HCT116 (cell line): ENCODE data around the gene PLAGL1.
"Not testable (repeated sequence)": the region's sequence is repeated elsewhere in the genome, so short reads cannot be mapped to it uniquely, and the experiment has no call there.

Source experiments
- EGR1 ChIP-seq: IDR thresholded peaks from 2 replicates; pipeline ENCODE4 v1.6.1; 2012; ENCODE audit warnings: low read depth
- EZH2 ChIP-seq: fragments of 200-600 bp; sonication (generic); IDR thresholded peaks from 2 replicates; pipeline ENCODE4 v1.6.1; 2017; ENCODE audit warnings: antibody characterized with exemption, mixed run types
- EZH2phosphoT487 ChIP-seq: fragments of 200-600 bp; IDR thresholded peaks from 2 replicates; pipeline ENCODE4 v1.6.1; 2018; ENCODE audit warnings: antibody characterized with exemption, borderline replicate concordance
- FOSL1 ChIP-seq: IDR thresholded peaks from 2 replicates; pipeline ENCODE4 v1.6.1; 2012; ENCODE audit warnings: low read depth
- POLR2A ChIP-seq: IDR thresholded peaks from 2 replicates; pipeline ENCODE4 v1.7.0; 2011; ENCODE audit warnings: borderline replicate concordance; ENCODE audit not compliant: insufficient read depth, insufficient read length; ENCODE audit errors: extremely low read depth
- POLR2AphosphoS5 ChIP-seq: IDR thresholded peaks from 2 replicates; pipeline ENCODE4 v1.6.1; 2011; ENCODE audit warnings: mild to moderate bottlenecking, low read depth, low read length, moderate library complexity
- RAD21 ChIP-seq: IDR thresholded peaks from 2 replicates; pipeline ENCODE4 v1.6.1; 2012; ENCODE audit warnings: low read depth, mild to moderate bottlenecking
- SP1 ChIP-seq: IDR thresholded peaks from 2 replicates; pipeline ENCODE4 v1.6.1; 2012; ENCODE audit warnings: low read depth
- YY1 ChIP-seq: IDR thresholded peaks from 2 replicates; pipeline ENCODE4 v1.6.1; 2011; ENCODE audit warnings: low read length, low read depth, moderate library complexity, mild to moderate bottlenecking; ENCODE audit not compliant: insufficient replicate concordance; ENCODE audit errors: extremely low read depth
- ZNF274 ChIP-seq: fragments of 200-500 bp; sonication (Bioruptor generic); IDR thresholded peaks from 2 replicates; pipeline ENCODE4 v1.6.1; 2014; ENCODE audit warnings: mild to moderate bottlenecking, low read depth, low read length, inconsistent platforms
- TF ChIP-seq, protein P1 (sequence below): IDR thresholded peaks from 2 replicates; pipeline ENCODE4 v1.6.1; 2012; ENCODE audit warnings: low read depth
- TF ChIP-seq, protein P2 (sequence below), 3 experiments: fragments of 200-600 bp in 1 of 3; sonication (generic) in 1 of 3; IDR thresholded peaks in 2 of 3; conservative IDR thresholded peaks in 1 of 3; 2 replicates each; pipeline ENCODE4 v1.5.1; 2012 to 2017; ENCODE audit warnings: low read depth in 2 of 3, low read length in 2 of 3, antibody characterized with exemption in 1 of 3, borderline replicate concordance in 1 of 3, control low read depth in 1 of 3, mild to moderate bottlenecking in 1 of 3, mixed read lengths in 1 of 3, mixed run types in 1 of 3, moderate library complexity in 1 of 3; ENCODE audit not compliant: insufficient read depth in 1 of 3
- TF ChIP-seq, protein P3 (sequence below): IDR thresholded peaks from 2 replicates; pipeline ENCODE4 v1.6.1; 2012

DNA sequence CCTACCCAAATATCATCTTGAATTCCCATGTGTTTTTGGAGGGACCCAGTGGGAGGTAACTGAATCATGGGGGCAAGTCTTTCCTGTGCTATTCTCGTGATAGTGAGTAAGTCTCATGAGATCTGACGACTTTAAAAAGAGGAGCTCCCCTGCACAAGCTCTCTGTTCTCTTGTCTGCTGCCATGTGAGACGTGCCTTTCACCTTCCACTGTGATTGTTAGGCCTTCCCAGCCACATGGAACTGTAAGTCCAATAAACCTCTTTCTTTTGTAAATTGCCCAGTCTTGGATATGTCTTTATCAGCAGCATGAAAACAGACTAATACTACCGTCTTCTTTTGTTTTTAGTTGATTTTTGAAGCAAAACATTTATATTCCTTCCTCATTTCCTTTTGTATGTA lies 91.0 kb downstream of the PLAGL1 start:
- TF ChIP-seq POLR2A, RAD21, SP1, YY1, EZH2phosphoT487, FOSL1, ZNF274, EZH2, EGR1, POLR2AphosphoS5: not testable (repeated sequence)
- TF ChIP-seq, protein P1, sequence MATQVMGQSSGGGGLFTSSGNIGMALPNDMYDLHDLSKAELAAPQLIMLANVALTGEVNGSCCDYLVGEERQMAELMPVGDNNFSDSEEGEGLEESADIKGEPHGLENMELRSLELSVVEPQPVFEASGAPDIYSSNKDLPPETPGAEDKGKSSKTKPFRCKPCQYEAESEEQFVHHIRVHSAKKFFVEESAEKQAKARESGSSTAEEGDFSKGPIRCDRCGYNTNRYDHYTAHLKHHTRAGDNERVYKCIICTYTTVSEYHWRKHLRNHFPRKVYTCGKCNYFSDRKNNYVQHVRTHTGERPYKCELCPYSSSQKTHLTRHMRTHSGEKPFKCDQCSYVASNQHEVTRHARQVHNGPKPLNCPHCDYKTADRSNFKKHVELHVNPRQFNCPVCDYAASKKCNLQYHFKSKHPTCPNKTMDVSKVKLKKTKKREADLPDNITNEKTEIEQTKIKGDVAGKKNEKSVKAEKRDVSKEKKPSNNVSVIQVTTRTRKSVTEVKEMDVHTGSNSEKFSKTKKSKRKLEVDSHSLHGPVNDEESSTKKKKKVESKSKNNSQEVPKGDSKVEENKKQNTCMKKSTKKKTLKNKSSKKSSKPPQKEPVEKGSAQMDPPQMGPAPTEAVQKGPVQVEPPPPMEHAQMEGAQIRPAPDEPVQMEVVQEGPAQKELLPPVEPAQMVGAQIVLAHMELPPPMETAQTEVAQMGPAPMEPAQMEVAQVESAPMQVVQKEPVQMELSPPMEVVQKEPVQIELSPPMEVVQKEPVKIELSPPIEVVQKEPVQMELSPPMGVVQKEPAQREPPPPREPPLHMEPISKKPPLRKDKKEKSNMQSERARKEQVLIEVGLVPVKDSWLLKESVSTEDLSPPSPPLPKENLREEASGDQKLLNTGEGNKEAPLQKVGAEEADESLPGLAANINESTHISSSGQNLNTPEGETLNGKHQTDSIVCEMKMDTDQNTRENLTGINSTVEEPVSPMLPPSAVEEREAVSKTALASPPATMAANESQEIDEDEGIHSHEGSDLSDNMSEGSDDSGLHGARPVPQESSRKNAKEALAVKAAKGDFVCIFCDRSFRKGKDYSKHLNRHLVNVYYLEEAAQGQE, result not testable (repeated sequence)
- TF ChIP-seq, protein P2, sequence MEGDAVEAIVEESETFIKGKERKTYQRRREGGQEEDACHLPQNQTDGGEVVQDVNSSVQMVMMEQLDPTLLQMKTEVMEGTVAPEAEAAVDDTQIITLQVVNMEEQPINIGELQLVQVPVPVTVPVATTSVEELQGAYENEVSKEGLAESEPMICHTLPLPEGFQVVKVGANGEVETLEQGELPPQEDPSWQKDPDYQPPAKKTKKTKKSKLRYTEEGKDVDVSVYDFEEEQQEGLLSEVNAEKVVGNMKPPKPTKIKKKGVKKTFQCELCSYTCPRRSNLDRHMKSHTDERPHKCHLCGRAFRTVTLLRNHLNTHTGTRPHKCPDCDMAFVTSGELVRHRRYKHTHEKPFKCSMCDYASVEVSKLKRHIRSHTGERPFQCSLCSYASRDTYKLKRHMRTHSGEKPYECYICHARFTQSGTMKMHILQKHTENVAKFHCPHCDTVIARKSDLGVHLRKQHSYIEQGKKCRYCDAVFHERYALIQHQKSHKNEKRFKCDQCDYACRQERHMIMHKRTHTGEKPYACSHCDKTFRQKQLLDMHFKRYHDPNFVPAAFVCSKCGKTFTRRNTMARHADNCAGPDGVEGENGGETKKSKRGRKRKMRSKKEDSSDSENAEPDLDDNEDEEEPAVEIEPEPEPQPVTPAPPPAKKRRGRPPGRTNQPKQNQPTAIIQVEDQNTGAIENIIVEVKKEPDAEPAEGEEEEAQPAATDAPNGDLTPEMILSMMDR (IDR thresholded peaks at IDR 0.05 in 2 of 3, conservative IDR thresholded peaks at IDR 0.05 in 1 of 3; ENCODE audit: borderline replicate concordance in 1 of 3, insufficient read depth in 1 of 3, low read depth in 2 of 3, low read length in 2 of 3), result not testable (repeated sequence)
- TF ChIP-seq, protein P3, sequence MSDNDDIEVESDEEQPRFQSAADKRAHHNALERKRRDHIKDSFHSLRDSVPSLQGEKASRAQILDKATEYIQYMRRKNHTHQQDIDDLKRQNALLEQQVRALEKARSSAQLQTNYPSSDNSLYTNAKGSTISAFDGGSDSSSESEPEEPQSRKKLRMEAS, result not testable (repeated sequence)
